Pancreas (tissue), 10 donors: ENCODE measurements around the gene NMNAT3. TPM values are rescaled to one million over a fixed set of nuclear protein-coding genes. Genes with fewer than 3 reads are reported as not detected.

Experiments
- ATAC-seq, 4 donors: fragments of 200-7000 bp; cut with Tn5 transposase; one replicate each; pipeline versions ENCODE4 v1.8.0 to v1.9.1; 2020; ENCODE audit warnings: mild to moderate bottlenecking in 4 of 4, moderate library complexity in 4 of 4
- DNase-seq, 6 donors: peaks; one replicate each; pipeline ENCODE4 v3.0.0-alpha.2; 2020
- FAIRE-seq: peaks from 2 replicates; lab custom pipeline; 2012; peaks lifted over from hg19 to GRCh38; lab: Jason Lieb, UNC
- H3K27ac ChIP-seq, 4 donors: fragments of 200-600 bp; sonication (generic); 1 replicate in 3 of 4; 2 replicates in 1 of 4; pipeline versions ENCODE4 v1.5.0 to v1.8.0; 2020
- H3K27me3 ChIP-seq, 4 donors: fragments of 200-600 bp; one replicate each; pipeline ENCODE4 v1.8.0; 2021
- H3K36me3 ChIP-seq, 3 donors: fragments of 200-600 bp; sonication (generic) in 1 of 3; one replicate each; pipeline versions ENCODE4 v1.5.0 to v1.8.0; 2020 to 2021
- H3K4me1 ChIP-seq, 3 donors: fragments of 200-600 bp; one replicate each; pipeline ENCODE4 v1.8.0; 2021
- H3K4me3 ChIP-seq, 4 donors: fragments of 200-600 bp; sonication (generic) in 2 of 4; one replicate each; pipeline versions ENCODE4 v1.5.0 to v1.8.0; 2020 to 2021
- H3K9me3 ChIP-seq, 4 donors: fragments of 200-600 bp; one replicate each; pipeline ENCODE4 v1.8.0; 2021
- WGBS, 2 donors: extraction: QIAGEN DNeasy Blood & Tissue Kit; methylation state at CpG; one replicate each; pipeline ENCODE4 v1.1.7; 2013; 5-methylcytosine and 5-hydroxymethylcytosine counted together
- intact Hi-C, 3 donors: fragments of 100-400 bp; cut with DNase I; formaldehyde crosslinking; loops; one replicate each; pipeline versions ENCODE4 v1.11.1 to v1.14.2; 2022
- polyA plus RNA-seq, 2 donors: library from polyadenylated mRNA; stranded (reverse); fragments of 200-250 nt; gene quantifications; one replicate each; pipeline ENCODE4 v1.2.3, GENCODE V29; 2013
- total RNA-seq, 6 donors: library from RNA; stranded (reverse); fragmentation: NEBNext Ultra II Directional in 4 of 6; extraction: Animal tissue kit (Norgen Biotek cat#: 25700) in 4 of 6; gene quantifications; one replicate each; pipeline versions ENCODE4 v1.2.1 to v1.2.4, GENCODE V29; 2021 to 2023
- TF ChIP-seq, protein P1 (sequence below), 4 donors: fragments of 200-600 bp; sonication (generic) in 3 of 4; IDR thresholded peaks; one replicate each; pipeline versions ENCODE4 v1.5.0 to v1.8.0; 2021; ENCODE audit warnings: antibody characterized with exemption in 4 of 4
- donor health status: healthy with polysubstance abuse.
- donor health status: DM: no; HTN: no; CAD: no; lungs with moderate emphysema.
- donor health status: DM: no; HTN: no; CAD: no.
- donor health status: control.
- donor health status: control.
- donor health status: Bipolar disorder and iron deficiency.
- donor health status: DM: yes; HTN: yes; CAD: no.
- donor health status: DM: no; HTN: no; CAD: no.
- donor health status: DM: no; HTN: no; CAD: no.
- donor health status: DM: yes; HTN: yes; CAD: no.

The NMNAT3 gene
- total and polyA plus RNA-seq, 8 donors: 4.5 to 10.6 (median 7.0) TPM

DNA sequence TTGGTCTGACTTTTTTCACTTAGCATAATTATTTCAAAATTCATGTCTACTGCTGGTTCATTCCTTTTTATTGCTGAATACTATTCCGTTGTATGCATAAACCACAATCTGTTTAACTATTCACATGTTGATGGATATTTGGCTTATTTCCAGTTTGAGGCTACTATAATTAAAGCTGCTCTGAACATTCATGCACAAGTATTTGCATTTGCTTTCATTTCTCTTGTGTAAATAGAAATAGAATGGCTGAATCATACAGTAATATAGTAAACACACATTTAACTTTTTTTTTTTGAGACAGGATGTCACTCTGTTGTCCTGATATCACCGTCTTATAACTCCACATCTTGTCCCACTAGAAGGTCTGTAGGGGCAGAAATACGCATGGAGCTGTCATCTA lies 57.3 kb downstream of the NMNAT3 start:
- ATAC-seq (no peak), DNase-seq (no peak), FAIRE-seq (no peak)
- TF ChIP-seq, protein P1, sequence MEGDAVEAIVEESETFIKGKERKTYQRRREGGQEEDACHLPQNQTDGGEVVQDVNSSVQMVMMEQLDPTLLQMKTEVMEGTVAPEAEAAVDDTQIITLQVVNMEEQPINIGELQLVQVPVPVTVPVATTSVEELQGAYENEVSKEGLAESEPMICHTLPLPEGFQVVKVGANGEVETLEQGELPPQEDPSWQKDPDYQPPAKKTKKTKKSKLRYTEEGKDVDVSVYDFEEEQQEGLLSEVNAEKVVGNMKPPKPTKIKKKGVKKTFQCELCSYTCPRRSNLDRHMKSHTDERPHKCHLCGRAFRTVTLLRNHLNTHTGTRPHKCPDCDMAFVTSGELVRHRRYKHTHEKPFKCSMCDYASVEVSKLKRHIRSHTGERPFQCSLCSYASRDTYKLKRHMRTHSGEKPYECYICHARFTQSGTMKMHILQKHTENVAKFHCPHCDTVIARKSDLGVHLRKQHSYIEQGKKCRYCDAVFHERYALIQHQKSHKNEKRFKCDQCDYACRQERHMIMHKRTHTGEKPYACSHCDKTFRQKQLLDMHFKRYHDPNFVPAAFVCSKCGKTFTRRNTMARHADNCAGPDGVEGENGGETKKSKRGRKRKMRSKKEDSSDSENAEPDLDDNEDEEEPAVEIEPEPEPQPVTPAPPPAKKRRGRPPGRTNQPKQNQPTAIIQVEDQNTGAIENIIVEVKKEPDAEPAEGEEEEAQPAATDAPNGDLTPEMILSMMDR (IDR thresholded peaks at IDR 0.05): no peak
- 87 to 90% methylated on average over 3 of the region's 3 CpGs for WGBS, 2 donors
- Histone ChIP-seq H3K4me3 (no peak overlapping the region), H3K4me1 (no peaks in the 10 kb centered on the region), H3K27ac (no peak overlapping the region), H3K27me3 (no peaks in the 10 kb centered on the region), H3K36me3 (no peaks in the 10 kb centered on the region), H3K9me3 (no peaks in the 10 kb centered on the region)
- intact Hi-C loops: no loop called here

DNA sequence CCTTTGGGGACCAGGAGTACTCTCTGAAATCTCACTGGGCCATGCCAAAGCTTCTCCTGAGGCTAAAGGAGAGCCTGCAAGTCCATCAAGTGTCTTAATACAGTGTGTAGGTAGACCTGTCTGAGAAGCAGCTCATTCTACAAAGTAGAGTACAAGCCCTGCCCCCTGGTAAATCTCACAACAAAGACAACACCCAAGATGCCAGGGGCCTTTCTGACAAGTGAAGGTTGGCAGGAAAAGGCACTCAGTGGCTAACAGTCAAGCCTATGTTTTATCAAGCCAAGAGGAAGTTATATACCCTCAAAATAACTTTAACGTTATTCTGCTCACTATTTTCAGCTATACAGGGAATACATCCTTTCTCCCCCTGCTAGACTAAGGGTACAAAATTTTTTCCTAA lies 58.3 kb downstream of the NMNAT3 start:
- WGBS, 2 donors: 60 to 89% methylated on average over 1 of the region's 1 CpG

DNA sequence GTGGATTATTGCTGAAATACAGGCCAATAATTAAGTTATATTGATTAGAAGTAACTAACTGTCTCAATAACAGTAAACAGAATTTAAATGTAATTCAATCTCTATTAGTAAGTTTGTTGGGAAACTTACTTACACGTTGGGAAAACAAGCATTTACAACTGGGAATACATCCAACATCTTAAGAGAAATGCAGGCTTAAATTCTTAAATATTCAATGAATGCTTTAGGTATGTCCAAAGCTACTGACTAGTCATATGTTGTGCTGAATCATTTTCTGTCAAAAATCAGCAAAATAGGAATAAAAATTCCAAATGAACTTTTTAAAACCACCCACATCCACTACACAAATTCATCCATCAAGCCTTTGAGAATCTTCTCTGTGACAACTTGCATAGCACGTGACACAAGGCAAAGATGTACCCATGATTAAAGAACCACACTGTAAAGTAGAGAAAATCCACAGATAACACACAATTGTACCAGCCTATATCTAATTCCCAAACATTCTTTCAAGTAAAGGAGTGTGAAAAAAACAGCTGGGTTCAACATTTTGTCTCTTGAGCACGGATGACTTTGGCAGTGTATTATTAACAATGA lies 60.0 kb downstream of the NMNAT3 start:
- intact Hi-C loops: no loop called here
- Histone ChIP-seq H3K27me3 (no peaks in the 10 kb centered on the region), H3K36me3 (no peaks in the 10 kb centered on the region), H3K27ac (no peak overlapping the region), H3K9me3 (no peaks in the 10 kb centered on the region), H3K4me1 (no peaks in the 10 kb centered on the region), H3K4me3 (no peak overlapping the region)
- FAIRE-seq (no peak), ATAC-seq (no peak), DNase-seq (no peak)
- 69 to 80% methylated on average over 3 of the region's 3 CpGs for WGBS, 2 donors
- TF ChIP-seq, protein P1 (IDR thresholded peaks at IDR 0.05): no peak

More for the DNA sequence above, 58.3 kb downstream of the NMNAT3 start:
- intact Hi-C loops: no loop called here
- H3K27me3 ChIP-seq: no peaks in the 10 kb centered on the region
- FAIRE-seq (no peak), DNase-seq (no peak), ATAC-seq (no peak)
- H3K27ac ChIP-seq: no peak overlapping the region
- no peaks in the 10 kb centered on the region for H3K9me3 ChIP-seq
- no peaks in the 10 kb centered on the region for H3K36me3 ChIP-seq
- H3K4me1 ChIP-seq: no peaks in the 10 kb centered on the region
- TF ChIP-seq, protein P1 (IDR thresholded peaks at IDR 0.05): no peak
- no peak overlapping the region for H3K4me3 ChIP-seq

DNA sequence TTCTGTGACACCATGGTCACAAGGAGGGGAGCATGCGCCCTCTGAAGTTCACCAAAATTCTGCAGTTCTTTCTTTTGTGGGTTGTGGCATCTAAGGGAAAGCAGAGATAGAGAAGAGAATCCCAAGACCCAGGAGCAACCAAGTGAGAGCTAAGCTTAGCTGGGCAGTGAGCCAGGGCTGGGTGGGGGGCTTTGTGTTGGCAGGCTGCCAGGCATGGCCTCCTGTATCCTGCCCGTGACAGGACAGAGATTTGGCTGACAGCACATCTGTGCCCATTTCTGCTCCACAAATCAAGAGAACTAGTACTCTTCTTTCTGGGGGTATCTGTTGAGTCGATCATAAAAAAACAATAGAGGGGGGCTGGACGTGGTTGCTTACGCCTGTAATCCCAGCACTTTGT lies 66.2 kb downstream of the NMNAT3 start:
- intact Hi-C loops: no loop called here
- no peak for DNase-seq

DNA sequence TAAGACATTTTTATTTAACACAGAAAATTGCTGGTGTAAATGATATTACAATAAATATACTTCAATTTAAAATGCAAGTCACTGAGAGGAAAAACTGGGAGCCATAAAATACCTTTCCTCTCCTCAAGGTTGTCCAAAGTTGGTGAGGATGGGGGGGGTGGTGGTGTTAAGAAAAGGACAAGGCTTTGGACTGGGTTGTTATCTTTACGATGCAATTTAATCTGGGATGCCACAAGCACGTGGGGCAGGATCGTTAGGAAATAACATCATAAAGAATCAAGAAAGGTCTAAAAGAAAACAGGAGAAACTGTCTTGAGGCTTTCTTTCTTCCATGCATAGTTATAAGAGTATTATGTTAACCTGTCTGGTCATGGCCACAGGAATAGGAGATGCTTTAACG lies 66.9 kb downstream of the NMNAT3 start:
- H3K27ac ChIP-seq: no peak overlapping the region
- ATAC-seq (no peak), DNase-seq (no peak), FAIRE-seq (no peak)
- H3K4me1 ChIP-seq: no peaks in the 10 kb centered on the region
- no peaks in the 10 kb centered on the region for H3K36me3 ChIP-seq
- H3K27me3 ChIP-seq: no peaks in the 10 kb centered on the region
- intact Hi-C loops: no loop called here
- no peaks in the 10 kb centered on the region for H3K9me3 ChIP-seq
- TF ChIP-seq, protein P1 (IDR thresholded peaks at IDR 0.05): no peak
- H3K4me3 ChIP-seq: no peak overlapping the region
- WGBS, 2 donors: 74 to 92% methylated on average over 4 of the region's 4 CpGs

More for the DNA sequence above, 66.2 kb downstream of the NMNAT3 start:
- Histone ChIP-seq H3K4me1 (no peaks in the 10 kb centered on the region), H3K27me3 (no peaks in the 10 kb centered on the region), H3K27ac (no peak overlapping the region), H3K36me3 (no peaks in the 10 kb centered on the region), H3K4me3 (no peak overlapping the region), H3K9me3 (no peaks in the 10 kb centered on the region)
- 89 to 93% methylated on average over 5 of the region's 5 CpGs for WGBS, 2 donors
- no peak for FAIRE-seq
- TF ChIP-seq, protein P1 (IDR thresholded peaks at IDR 0.05): no peak
- ATAC-seq: no peak
